Karpas-422 (cell line): Measurements from ENCODE around the gene SOCS3. TPM values are rescaled to one million over a fixed set of nuclear protein-coding genes. Genes with fewer than 3 reads are reported as not detected.

ENCODE experiments used
- DNase-seq: peaks from one replicate; pipeline ENCODE4 v3.0.0-alpha.2; 2015
- H2AFZ ChIP-seq: fragments of 200-600 bp; sonication (generic); 2 replicates; pipeline ENCODE4 v1.6.1; 2014; ENCODE audit warnings: antibody characterized with exemption, low read length, mixed read lengths
- H3K27ac ChIP-seq: fragments of 200-600 bp; sonication (generic); 2 replicates; pipeline ENCODE4 v1.5.1; 2014; ENCODE audit warnings: mild to moderate bottlenecking, low read length, moderate library complexity
- H3K27me3 ChIP-seq: fragments of 200-600 bp; sonication (generic); 2 replicates; pipeline ENCODE4 v1.6.1; 2014; ENCODE audit warnings: low read length, mixed read lengths
- H3K36me3 ChIP-seq: fragments of 200-600 bp; sonication (generic); 2 replicates; pipeline ENCODE4 v1.6.1; 2014; ENCODE audit warnings: low read length, mixed read lengths; ENCODE audit not compliant: insufficient read depth
- H3K4me1 ChIP-seq: fragments of 200-600 bp; sonication (generic); 2 replicates; pipeline ENCODE4 v1.6.1; 2014; ENCODE audit warnings: mild to moderate bottlenecking, low read length, mixed read lengths
- H3K4me2 ChIP-seq: fragments of 200-600 bp; sonication (generic); 2 replicates; pipeline ENCODE4 v1.6.1; 2014; ENCODE audit warnings: low read length, low read depth, mild to moderate bottlenecking; ENCODE audit not compliant: poor library complexity, severe bottlenecking
- H3K4me3 ChIP-seq: fragments of 200-600 bp; sonication (generic); 2 replicates; pipeline ENCODE4 v1.5.1; 2014; ENCODE audit warnings: mild to moderate bottlenecking, antibody characterized with exemption, low read length, mixed read lengths
- H3K79me2 ChIP-seq: fragments of 200-600 bp; sonication (generic); 2 replicates; pipeline ENCODE4 v1.6.1; 2014; ENCODE audit warnings: mild to moderate bottlenecking, low read length, mixed read lengths
- H3K9ac ChIP-seq: fragments of 200-600 bp; sonication (generic); 2 replicates; pipeline ENCODE4 v1.6.0; 2014; ENCODE audit warnings: low read length
- H3K9me2 ChIP-seq: fragments of 200-600 bp; sonication (generic), shearing (Covaris generic); replicated peaks from 2 replicates; pipeline ENCODE4 v1.6.0; 2014; ENCODE audit warnings: mild to moderate bottlenecking, low read length, moderate library complexity; ENCODE audit not compliant: insufficient read depth
- H3K9me3 ChIP-seq: fragments of 300-700, 200-600 bp; sonication (generic); 2 replicates; pipeline ENCODE4 v1.6.1; 2014; ENCODE audit warnings: low read length, mixed read lengths
- H4K20me1 ChIP-seq: fragments of 200-600 bp; sonication (generic); 2 replicates; pipeline ENCODE4 v1.6.1; 2014; ENCODE audit warnings: mild to moderate bottlenecking, antibody characterized with exemption, low read length, low read depth; ENCODE audit not compliant: insufficient read depth
- total RNA-seq: library from RNA; depleted of rRNA; stranded (reverse); fragments of >200 nt; shearing (Covaris generic); gene quantifications from 2 replicates; pipeline ENCODE4 v1.2.3, GENCODE V29; 2014; ENCODE audit warnings: low replicate concordance

SOCS3 gene
- total RNA-seq, 1 experiment from 2014 or later = not detected

- DNase-seq = no peak
- H4K20me1 ChIP-seq = peaks cover 29% of the 10 kb centered on the region
- H3K9ac ChIP-seq = peak overlapping the region; percentile 45; the same call in 1 of the 2 replicates
- peaks cover 93% of the 10 kb centered on the region for H3K79me2 ChIP-seq
- H2AFZ ChIP-seq = no peak overlapping the region
- no peaks in the 10 kb centered on the region for H3K9me2 ChIP-seq
- no peaks in the 10 kb centered on the region for H3K36me3 ChIP-seq
- peak overlapping the region; percentile 59 for H3K27ac ChIP-seq
- peak overlapping the region; percentile 51 for H3K4me2 ChIP-seq
- no peaks in the 10 kb centered on the region for H3K27me3 ChIP-seq
- no peaks in the 10 kb centered on the region for H3K9me3 ChIP-seq
- H3K4me1 ChIP-seq = peaks cover 82% of the 10 kb centered on the region
- H3K4me3 ChIP-seq = no peak overlapping the region
Measured at GRCh38 chr17:78384479-78385175, 24.8 kb upstream of the SOCS3 start.

GRCh38 chr17:78383725-78384471 is 24.0 kb upstream of the SOCS3 start:
- Histone ChIP-seq H3K27me3 (no peaks in the 10 kb centered on the region), H3K4me2 (peak overlapping the region; percentile 51), H2AFZ (no peak overlapping the region), H3K9me2 (no peaks in the 10 kb centered on the region), H3K4me1 (peaks cover 88% of the 10 kb centered on the region), H3K79me2 (peaks cover 97% of the 10 kb centered on the region), H4K20me1 (peaks cover 35% of the 10 kb centered on the region), H3K27ac (peak overlapping the region; percentile 59), H3K4me3 (no peak overlapping the region), H3K9ac (peak overlapping the region; percentile 45), H3K9me3 (no peaks in the 10 kb centered on the region), H3K36me3 (no peaks in the 10 kb centered on the region)
- no peak for DNase-seq

- Histone ChIP-seq H4K20me1 (peaks cover 29% of the 10 kb centered on the region), H3K4me2 (no peak overlapping the region), H3K4me3 (no peak overlapping the region), H3K27me3 (no peaks in the 10 kb centered on the region), H3K9me2 (no peaks in the 10 kb centered on the region), H3K79me2 (peaks cover 82% of the 10 kb centered on the region), H3K36me3 (no peaks in the 10 kb centered on the region), H3K9ac (no peak overlapping the region), H2AFZ (no peak overlapping the region), H3K4me1 (peaks cover 77% of the 10 kb centered on the region), H3K9me3 (no peaks in the 10 kb centered on the region), H3K27ac (no peak overlapping the region)
- DNase-seq = no peak
Measured at GRCh38 chr17:78381601-78382232, 21.8 kb upstream of the SOCS3 start.

GRCh38 chr17:78380370-78380769 is 20.5 kb upstream of the SOCS3 start:
- no peak overlapping the region for H3K4me3 ChIP-seq
- no peaks in the 10 kb centered on the region for H3K9me3 ChIP-seq
- no peaks in the 10 kb centered on the region for H3K9me2 ChIP-seq
- no peaks in the 10 kb centered on the region for H3K36me3 ChIP-seq
- H3K9ac ChIP-seq = no peak overlapping the region
- H3K4me1 ChIP-seq = peaks cover 63% of the 10 kb centered on the region
- H3K4me2 ChIP-seq = peak overlapping the region; percentile 99
- no peak for DNase-seq
- H3K79me2 ChIP-seq = peaks cover 68% of the 10 kb centered on the region
- no peaks in the 10 kb centered on the region for H3K27me3 ChIP-seq
- no peak overlapping the region for H3K27ac ChIP-seq
- H4K20me1 ChIP-seq = peaks cover 17% of the 10 kb centered on the region
- no peak overlapping the region for H2AFZ ChIP-seq

- Histone ChIP-seq H3K79me2 (peaks cover 56% of the 10 kb centered on the region), H3K9me2 (no peaks in the 10 kb centered on the region), H3K4me3 (peak overlapping the region; percentile 97), H3K9ac (peak overlapping the region; percentile 94), H3K4me2 (peak overlapping the region; percentile 99), H3K4me1 (peaks cover 51% of the 10 kb centered on the region), H2AFZ (no peak overlapping the region), H3K36me3 (no peaks in the 10 kb centered on the region), H4K20me1 (peaks cover 17% of the 10 kb centered on the region), H3K9me3 (no peaks in the 10 kb centered on the region), H3K27me3 (no peaks in the 10 kb centered on the region), H3K27ac (no peak overlapping the region; the same call in 1 of the 2 replicates)
- no peak for DNase-seq
Measured at GRCh38 chr17:78379131-78379491, 19.2 kb upstream of the SOCS3 start.

- H3K4me3 ChIP-seq = peak within 1 kb of the TSS; percentile 97
- H3K9me3 ChIP-seq = no peaks in the 10 kb centered on the region
- peak within 1 kb of the TSS; percentile 99 for H3K4me2 ChIP-seq
- peaks cover 44% of the 10 kb centered on the region for H3K4me1 ChIP-seq
- H3K27ac ChIP-seq = no peak within 1 kb of the TSS; the same call in 1 of the 2 replicates
- H3K36me3 ChIP-seq = no peaks in the 10 kb centered on the region
- peaks cover 13% of the 10 kb centered on the region for H4K20me1 ChIP-seq
- H3K79me2 ChIP-seq = peaks cover 50% of the 10 kb centered on the region
- no peaks in the 10 kb centered on the region for H3K9me2 ChIP-seq
- peak; percentile 92 for DNase-seq
- H3K27me3 ChIP-seq = no peaks in the 10 kb centered on the region
- H2AFZ ChIP-seq = peak within 1 kb of the TSS; percentile 99
- H3K9ac ChIP-seq = peak within 1 kb of the TSS; percentile 94
Measured at GRCh38 chr17:78378225-78379130, 18.6 kb upstream of the SOCS3 start, which contains the start of gene PGS1. Gene PGS1 (plus strand): TSS chr17:78378649. CDS start chr17:78378666, 17 bp downstream.

GRCh38 chr17:78377858-78378224 is 18.0 kb upstream of the SOCS3 start:
- DNase-seq = no peak
- Histone ChIP-seq H3K79me2 (peaks cover 43% of the 10 kb centered on the region), H3K9ac (peak overlapping the region; percentile 94), H4K20me1 (peaks cover 13% of the 10 kb centered on the region), H3K9me2 (no peaks in the 10 kb centered on the region), H2AFZ (peak overlapping the region; percentile 99), H3K27ac (no peak overlapping the region), H3K36me3 (no peaks in the 10 kb centered on the region), H3K9me3 (no peaks in the 10 kb centered on the region), H3K4me3 (peak overlapping the region; percentile 97), H3K4me1 (peaks cover 38% of the 10 kb centered on the region), H3K4me2 (peak overlapping the region; percentile 99), H3K27me3 (no peaks in the 10 kb centered on the region)
